Measurements from ENCODE around the gene KCNN4.

Gene KCNN4

GRCh38 chr19:43718627-43719377 is 62.0 kb downstream of the KCNN4 start:
- no peaks in the 10 kb centered on the region for H3F3A ChIP-seq (ENCODE audit: low read depth)
- H4K20me1 ChIP-seq (ENCODE audit: insufficient read depth, low read length, poor library complexity, severe bottlenecking) = no peaks in the 10 kb centered on the region
- no peaks in the 10 kb centered on the region for H3K4me1 ChIP-seq (ENCODE audit: insufficient read depth, low read length, poor library complexity, severe bottlenecking)
- no peaks in the 10 kb centered on the region for H3K79me2 ChIP-seq (ENCODE audit: insufficient read depth, low read length)
- H3K27me3 ChIP-seq (ENCODE audit: insufficient read depth, low read length, poor library complexity, severe bottlenecking) = no peaks in the 10 kb centered on the region
- no peak overlapping the region for H2AFZ ChIP-seq (ENCODE audit: low read length)
- no peaks in the 10 kb centered on the region for H3K9me2 ChIP-seq (replicated peaks; ENCODE audit: low read depth, low read length)
- H3K9ac ChIP-seq (ENCODE audit: low read depth, low read length, poor library complexity, severe bottlenecking) = no peak overlapping the region
- no peak overlapping the region for H3K4me3 ChIP-seq (ENCODE audit: low read length, poor library complexity, severe bottlenecking)
- H3K9me3 ChIP-seq (ENCODE audit: insufficient read depth, low read depth, low read length) = no peaks in the 10 kb centered on the region
- no peaks in the 10 kb centered on the region for H3K36me3 ChIP-seq (ENCODE audit: insufficient read depth, low read length)
- H3K4me2 ChIP-seq (ENCODE audit: low read depth, low read length, poor library complexity, severe bottlenecking) = no peak overlapping the region
- TF ChIP-seq EZH2phosphoT487 (IDR thresholded peaks at IDR 0.05; ENCODE audit: borderline replicate concordance) (no peak), CTCF (conservative IDR thresholded peaks at IDR 0.05; ENCODE audit: low read length) (no peak)

Measured in Loucy (cell line).